Activated effector memory CD4-positive, alpha-beta T cell treated with anti-CD3 and anti-CD28 coated beads, Interleukin-2, amount 50 U/mL, for 16 hours (primary cell): ENCODE data around the gene SH3PXD2B.

Experiments
- DNase-seq: peaks from one replicate; pipeline ENCODE4 v3.0.0-alpha.2; 2020

The SH3PXD2B gene

DNA sequence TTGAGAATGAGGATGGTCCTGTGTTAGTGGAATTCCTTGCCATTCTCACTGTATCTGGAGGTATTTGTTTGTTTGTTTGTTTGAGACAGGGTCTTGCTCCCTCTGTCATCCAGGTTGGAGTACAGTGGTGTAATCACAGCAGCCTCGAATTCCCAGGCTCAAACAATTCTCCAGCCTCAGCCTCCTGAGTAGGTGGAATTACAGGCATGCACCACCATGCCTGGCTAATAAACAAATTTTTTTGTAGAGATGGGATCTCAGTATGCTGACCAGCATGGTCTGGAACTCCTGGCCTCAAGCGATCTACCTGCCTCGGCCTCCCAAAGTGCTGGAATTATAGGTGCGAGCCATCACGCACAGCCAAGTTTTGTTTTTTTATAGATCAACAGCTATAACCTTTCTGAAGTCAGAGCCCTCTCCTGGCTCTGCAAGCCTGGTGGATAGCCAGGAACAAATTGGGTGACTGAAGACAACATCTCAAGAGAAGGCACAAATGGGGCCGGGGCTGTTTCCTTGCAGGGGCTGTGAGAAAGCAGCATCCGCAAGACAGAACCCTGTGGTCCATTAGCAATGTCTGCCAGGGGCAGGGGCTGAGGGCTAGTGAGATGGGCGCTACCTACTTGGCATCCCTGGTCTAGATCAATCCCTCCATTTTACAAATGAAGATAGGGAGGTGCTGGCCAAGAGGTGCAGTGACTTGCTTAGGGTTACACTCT is 18.8 kb downstream of the SH3PXD2B start:
- no peak for DNase-seq

DNA sequence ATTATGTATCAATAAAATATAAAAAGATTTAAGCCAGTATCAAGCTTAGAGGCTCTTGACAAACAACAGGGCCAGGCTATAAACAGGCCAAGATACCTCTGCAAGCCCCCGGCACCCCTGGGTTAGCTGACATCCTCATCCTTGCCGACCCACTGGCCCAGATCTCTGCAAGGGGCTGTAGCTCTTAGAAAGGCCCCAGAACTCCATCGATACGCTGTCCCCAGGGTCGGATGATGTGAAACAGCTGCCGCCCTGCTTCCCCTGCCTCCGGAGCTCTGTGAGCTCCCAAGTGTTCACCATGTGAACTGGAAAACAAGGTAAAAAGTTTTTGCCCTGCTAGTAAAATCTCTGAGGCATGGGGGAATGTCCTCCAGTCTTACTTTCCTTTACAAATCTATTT is 20.1 kb downstream of the SH3PXD2B start:
- no peak for DNase-seq

DNA sequence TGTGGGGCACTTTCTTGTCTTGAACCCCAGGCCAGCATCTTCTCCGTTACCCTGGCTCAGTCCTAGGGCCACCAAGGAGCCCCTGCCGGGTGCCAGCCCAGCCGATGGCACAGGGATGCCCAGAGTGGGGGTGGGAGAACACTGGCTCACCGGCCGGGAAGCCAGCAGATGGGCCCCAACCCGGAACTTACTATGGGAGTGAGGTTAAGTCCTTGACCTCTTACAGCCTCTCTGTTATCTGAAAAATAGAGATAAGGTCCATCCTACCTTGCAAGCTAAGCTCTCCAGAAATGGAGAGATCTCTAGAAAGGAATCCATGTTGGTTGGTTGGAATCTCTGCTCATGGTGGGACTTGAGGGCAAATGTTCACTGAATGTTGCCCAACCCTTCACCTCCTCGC is 20.8 kb downstream of the SH3PXD2B start:
- no peak for DNase-seq

DNA sequence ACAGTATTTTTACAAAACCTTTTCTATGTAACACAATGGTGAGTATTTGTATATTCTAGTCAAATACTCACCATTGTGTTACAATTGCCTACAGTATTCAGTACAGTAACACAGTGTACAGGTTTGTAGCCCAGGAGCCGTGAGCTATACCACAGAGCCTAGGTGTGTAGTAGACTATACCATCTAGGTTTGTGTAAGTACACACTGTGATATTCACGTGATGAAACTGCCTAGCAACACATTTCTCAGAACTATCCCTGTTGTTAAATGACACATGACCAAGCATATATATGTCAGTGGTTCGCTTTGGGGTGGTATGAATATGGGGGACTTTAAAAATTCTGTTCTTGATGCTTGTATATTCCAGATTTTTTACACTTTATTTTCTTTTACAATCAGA is 21.3 kb downstream of the SH3PXD2B start:
- no peak for DNase-seq

DNA sequence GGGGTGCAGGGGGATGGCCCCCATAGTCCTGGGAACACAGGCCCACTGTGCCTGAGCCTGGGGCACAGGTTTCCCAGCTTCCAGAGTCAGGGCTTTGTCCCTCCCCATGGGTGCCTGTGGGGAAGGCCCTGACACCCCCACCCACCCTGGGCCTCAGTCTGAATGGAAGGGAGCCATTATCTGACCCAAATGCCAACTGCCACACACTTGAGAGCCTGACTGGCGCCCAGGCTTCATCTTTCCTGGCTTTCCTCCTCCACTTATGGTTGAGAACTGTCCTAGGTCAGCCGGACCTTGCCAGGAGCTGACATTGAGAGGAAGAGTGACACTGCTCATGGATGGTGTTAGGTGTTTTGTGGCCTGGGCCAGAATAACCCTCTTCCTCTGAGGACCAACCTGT is 24.0 kb downstream of the SH3PXD2B start:
- DNase-seq, result no peak

DNA sequence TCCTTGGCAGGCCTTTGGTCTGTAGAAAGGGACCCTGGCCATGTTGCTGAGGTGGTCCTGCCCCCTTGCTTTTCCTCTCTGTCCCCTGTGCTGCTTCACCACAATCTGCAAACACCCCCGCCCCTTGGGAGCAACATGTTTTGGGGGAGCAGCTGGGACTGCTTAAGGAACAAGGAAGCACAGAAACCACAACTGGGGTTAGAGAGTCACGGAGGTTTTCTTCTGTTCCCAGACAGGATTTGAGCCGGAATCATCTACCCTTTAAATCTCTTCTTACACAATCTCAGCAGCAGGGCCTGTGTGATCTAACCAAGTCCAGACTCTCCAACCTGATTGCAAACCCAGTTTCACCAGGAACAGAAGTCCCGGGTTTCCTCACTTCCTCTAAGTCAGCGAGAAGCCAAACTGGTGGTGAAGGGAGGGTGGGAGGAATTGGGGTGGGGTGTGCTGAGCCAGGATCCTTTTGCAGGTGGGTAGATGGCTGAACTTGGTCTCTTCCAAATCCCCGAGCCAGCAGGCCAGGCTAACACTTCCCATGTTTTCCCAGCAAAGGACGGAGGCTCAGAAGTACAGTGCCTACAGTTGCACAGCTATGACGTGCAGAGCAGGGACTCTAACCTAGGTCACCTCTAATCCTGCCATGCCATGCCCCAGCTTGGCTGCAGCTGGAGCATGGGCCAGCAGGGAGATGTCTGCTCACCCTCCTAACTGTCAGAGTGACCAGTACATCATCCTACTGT is 25.0 kb downstream of the SH3PXD2B start:
- no peak for DNase-seq

DNA sequence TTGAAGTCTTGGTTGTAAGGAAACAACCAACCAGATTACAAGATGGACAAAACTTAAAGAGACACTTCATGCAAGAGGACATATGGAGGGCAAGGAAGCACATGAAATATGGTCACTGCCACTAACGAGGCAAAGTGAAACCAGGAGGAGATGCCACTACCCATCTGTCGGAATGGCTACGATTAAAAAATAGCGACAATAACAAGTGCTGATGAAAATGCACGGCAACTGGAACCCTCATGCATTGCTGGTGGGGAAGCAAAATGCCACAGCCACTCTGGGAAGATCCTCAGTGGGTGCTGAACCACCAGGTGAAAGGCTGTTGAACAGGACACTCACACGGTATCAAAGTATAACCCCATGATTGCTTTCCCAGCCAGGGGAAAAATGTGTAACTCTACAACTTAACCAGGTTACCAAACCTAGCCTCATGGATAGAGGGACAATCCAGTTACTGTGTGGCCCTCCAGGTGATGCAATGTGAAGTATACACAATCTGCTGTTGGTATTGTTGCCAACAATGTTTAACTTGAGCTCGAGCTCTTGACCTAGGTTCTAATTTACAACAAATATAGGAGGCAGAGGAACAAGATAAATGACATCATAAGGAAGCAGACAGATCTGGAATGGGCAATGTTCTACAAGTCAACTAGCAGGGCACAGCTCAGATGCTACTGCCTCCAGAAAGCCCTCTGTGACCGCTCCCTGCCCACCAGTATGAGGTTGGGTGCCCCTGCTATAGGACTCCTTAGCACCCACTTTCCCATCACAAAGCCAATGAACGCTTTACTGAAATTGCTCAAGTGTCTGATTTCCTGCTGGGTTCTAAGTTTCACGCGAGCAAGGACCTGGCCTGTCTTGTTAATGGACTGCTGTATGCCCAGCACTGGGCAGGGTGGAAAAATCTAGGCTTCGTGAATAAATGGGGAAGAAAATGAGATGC is 25.8 kb downstream of the SH3PXD2B start:
- DNase-seq, result no peak

DNA sequence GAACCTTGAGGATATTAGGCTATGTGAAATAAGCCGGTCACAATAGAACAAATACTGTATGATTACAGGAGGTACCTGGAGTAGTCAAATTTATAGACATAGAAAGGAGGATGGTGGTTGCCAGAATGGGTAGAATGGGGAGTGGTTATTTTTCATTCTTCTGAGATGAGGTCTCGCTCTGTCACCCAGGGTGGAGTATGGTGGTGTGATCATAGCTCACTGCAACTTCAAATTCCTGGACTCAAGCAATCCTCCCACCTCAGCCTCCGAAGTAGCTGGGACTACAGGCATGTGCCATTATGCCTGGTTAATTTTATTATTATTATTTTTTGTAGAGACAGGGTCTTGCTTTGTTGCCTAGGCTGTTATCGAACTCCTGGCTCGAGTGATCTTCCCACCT is 27.1 kb downstream of the SH3PXD2B start:
- no peak for DNase-seq

DNA sequence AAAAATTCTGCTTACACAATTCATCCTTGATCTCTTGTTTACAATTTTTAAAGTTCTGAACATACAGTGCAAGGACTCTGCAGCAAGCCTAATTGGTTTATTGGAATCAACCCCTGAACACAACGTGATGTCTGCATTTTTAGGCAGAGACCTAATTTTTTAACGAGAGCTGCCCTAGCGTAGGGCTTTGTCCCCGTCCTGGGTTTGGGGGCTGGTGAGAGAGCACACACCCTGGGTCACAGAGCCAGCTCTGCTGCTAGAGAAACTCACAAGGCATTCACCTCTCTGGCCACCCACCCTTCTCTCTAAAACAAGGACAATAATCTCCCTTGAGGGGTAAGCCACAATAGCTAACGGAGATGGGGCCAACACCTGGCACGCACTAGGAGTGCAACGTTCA is 28.2 kb downstream of the SH3PXD2B start:
- no peak for DNase-seq

DNA sequence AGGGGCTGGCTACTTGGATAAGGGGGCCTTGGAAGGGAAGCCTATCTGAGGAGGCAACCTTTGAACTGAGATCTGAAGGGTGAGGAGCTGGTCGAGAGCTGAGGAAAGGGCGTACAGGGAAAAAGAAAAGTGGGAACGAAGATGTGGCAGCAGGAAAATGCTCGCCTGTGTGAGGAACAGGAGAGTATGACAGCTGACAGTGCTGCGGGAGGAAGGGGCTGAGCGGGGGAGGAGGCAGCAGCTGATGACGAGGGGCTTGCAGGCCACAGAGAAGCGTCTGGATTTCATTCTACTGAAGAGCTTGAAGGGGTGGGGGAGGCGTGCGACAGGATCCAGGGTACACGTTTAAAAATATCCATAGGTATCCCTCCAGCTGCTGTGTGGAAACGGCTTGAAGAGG is 28.9 kb downstream of the SH3PXD2B start:
- DNase-seq, result no peak

DNA sequence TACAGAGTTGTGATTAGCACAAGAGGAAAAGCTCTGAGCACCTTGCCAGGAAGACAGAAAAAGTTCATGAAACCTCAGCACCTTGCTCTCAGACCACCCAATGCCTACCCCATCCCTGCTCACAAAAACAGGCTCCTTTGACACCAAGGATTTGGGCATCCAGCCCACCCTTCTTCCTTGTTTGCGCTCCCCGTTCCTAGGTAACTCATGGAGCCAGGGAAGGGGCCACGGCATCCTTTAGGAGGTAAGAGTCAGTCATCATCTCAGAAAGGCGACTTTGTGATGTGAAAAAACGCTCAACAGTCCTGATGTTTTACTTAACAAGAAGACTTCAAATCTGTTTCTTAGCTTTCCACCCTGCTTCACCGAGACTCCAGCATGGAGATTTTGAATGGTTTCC is 29.5 kb downstream of the SH3PXD2B start:
- DNase-seq, result no peak

DNA sequence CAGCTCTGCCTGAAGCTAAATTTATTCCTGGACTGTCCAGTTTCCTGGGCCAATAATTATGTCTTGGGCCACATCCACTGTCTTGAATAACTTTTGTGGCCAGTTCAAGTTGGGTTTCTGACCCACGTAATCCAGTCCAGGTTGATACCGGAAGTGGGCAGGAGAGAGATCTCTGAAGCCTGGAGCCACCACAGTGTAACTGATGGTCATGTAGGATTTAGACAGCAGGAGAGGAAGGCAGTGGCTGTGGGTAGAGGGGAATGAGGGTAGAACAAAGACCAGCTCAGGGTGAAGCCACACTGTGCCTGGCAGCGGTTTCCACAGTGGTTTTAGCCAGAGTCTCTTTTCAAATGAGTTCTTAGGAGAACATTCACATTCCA is 30.2 kb downstream of the SH3PXD2B start:
- DNase-seq, result no peak

DNA sequence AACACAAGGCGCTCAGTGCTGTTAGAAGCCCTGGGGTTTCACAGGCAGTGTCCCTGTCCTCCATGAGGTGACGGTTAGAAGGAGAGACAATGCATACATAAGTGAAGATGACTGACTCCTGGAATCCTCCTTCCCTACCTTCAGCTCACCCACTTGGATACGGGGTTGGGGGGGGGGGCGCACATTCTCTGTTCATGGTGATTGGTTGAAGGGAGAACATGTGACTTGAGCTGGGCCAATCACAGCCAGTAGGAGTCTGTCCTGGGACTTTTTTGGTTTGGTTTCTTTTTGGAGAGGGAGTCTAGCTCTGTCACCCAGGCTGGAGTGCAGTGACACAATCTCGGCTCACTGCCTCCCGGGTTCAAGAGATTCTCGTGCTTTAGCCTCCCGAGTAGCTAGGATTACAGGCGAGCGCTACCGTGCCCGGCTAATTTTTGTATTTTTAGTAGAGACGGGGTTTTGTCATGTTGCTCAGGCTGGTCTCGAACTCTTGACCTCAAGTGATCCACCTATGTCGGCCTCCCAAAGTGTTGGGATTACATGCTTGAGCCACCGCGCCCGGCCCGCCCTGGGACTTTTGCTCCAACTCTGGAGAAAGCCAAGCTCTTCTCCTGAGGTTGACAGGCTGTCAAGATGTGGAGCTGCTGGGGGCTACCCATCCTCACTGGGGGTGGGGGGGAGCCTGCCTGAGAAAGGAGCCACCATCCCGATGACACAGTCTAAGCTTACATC is 30.8 kb downstream of the SH3PXD2B start:
- DNase-seq, result no peak

DNA sequence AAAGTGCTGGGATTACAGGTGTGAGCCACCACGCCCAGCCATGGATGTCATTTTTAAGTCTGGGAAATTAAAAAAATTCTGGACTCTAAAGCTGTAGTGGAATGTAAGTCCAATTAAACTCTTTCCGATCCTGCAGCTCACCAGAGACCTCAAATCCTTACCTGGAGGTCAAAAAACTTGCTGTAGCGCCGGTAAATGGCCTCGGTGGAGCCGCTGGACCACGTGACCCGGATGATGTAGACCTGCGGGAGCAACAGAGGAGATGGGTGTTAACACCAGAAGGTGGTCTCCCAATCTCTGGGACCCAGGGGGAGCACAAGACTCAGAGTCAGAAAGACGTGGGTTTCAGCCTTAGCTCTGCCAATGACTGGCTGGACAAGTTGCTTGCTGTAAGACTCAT is 32.1 kb downstream of the SH3PXD2B start:
- DNase-seq, result no peak

DNA sequence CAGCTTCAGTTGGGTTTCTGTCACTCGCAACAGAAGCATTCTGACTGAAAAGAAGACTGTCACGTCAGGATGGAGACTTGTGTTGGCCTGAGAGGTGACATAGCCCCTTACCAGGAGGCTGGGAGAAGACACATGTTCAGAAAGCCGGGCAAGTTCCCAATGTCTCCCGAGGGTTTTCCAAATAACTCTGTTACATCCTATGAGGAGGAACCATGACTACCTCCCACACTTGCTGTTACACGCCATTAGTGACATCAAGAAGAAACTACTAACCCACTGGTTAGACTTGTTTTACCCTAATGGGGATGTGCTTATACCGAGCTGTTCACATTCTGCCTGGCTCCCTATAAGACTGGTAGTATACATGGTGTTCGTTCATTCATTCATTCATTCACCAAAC is 33.3 kb downstream of the SH3PXD2B start:
- no peak for DNase-seq

DNA sequence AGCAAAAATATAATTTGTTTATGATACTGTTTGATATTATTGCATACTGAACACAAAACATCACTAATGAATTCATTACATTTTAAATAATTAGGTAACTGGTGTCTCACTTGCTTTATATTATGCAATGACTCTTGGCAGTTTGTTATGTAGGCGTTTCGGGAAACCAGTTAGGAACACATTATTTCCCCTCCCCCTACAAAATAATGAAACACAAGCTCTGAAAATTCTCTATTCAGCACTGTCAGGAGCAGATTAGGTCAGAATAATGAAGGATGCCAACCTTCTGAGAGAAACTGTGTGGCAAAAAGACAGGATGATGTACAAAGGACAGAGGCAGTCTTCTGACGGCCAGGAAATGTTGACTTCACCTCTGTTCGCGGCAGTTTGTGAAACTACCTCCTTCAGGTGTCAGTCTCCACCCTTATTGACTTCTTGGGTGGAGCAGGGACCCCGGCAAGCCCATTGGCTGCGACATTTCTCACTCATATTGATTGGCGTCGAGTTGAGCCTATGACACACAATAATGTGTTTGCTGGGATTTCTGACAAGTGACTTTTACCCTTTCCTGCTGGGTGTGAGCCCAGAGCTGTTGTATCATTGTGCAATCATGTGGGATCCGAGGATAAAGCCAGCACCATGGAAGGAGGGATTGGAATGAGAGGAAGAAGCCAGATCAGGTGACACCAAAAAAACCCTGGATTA is 33.9 kb downstream of the SH3PXD2B start:
- no peak for DNase-seq

DNA sequence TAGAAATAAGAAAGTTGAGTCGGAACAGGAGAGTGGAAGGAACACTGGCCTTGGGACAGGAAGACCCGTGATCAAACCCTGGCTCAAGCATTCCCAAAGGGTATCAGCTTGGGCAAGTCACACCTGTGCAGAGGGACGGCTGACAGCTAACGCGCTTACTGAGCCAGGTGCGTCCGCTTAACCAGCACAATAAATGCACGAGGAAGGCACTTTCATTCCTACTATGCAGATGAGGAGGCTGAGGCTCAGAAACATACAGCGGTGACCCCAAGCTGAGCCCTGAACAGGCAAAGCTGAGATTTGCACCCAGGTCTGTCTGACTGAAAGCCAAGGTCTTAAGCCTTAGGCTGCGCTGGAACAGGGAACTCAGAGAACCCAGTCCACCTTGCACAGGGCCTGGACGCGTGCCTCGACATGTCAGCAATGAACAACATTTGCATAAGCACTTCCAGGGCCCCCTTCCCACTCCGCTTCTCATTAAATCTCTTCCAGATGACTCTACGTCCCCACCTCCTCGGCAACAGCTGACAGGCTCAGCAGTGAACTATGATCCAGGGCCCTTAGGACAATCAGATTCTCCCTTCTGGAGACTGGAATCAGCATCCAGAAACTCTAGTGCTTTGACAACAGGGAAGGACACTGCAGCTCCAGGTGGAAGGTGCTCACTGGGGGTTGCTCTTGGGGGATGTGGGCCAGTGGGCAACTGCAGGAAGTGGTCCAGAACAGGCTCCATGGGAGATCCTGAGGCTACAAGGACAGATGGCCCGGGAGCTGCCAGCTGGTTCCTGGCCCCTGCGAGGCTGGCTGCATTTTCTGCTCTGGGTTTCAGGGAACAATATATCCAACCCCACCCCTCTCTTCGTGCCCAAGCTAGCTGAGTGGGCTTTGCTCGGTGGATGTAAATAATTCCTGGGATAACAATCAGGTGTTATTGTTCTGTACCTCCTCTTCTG is 35.2 kb downstream of the SH3PXD2B start:
- no peak for DNase-seq

DNA sequence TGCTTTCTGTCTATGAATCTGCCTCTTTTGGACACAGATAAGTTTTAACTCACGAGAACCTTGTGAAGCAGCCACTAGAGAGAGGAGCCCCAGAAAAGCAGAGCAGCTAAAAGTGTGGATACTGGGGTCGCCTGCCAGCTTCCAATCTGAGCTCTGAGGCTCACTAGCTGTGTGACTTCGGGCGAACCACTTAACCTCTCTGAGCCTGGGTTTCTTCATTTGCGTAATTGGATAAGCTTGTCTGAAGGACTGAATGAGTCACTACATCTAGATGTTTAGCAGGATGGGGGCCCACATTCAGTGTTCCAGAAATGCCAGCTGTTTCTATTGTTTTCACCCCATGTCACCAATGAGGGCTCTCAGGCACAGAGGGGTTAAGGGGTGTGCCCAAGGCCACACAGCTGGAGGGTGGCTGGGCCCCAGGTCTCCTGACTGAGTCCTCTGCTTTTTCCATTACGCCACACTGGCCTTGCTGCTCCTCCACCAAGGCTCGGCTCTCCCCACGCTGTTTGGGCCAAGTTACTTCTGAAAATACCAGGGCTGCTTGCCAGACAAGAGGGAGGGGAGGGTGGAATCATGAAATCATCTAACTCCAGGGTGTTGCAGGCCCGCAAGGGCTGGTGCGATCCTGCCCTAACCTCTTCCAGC is 36.2 kb downstream of the SH3PXD2B start:
- no peak for DNase-seq

DNA sequence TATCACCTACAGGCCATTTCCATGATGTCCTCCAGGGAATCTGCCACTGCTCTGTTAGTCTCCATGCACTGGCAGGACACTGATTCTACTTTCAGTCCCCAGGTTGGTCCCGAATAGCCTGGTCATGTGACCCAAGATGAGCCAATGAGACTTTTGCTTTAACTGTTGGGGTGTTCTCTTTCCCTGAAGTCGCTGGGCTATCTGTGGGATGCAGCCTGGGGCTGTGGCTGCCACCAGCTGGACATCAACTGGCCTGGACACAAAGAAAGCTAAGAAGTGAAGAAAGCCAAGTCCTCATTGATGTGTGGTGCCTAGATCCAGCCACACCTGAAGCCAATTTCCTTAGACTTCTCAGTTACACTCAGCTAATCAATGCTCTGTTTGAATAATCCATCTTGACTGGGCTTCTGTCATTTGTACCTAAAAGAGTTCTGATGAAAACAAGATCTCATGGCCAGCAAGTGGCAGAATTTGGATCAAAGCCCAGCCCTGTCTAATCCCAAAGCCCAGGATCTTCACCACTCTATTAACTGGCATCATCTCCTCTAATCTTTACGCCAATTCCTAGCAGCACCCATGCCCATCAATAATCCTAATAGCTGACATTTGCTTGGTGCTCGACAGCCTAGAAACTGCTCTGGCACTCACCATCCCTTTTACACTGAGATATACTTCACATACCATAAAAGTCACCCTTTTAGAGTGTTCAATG is 37.0 kb downstream of the SH3PXD2B start:
- DNase-seq, result no peak
